Right atrium auricular region (tissue), 2 donors: Measurements from ENCODE around the gene LCE2C. TPM values are rescaled to one million over a fixed set of nuclear protein-coding genes. Genes with fewer than 3 reads are reported as not detected.

Source experiments
- DNase-seq: peaks from one replicate; pipeline ENCODE4 v3.0.0-alpha.2; 2019; ENCODE audit warnings: low spot score
- H3K27ac ChIP-seq, 2 donors: fragments of 200-600 bp; sonication (generic); 1 replicate in 1 of 2; 2 replicates in 1 of 2; pipeline ENCODE4 v1.5.1; 2016 to 2019
- H3K27me3 ChIP-seq, 2 donors: fragments of 200-600 bp; sonication (generic); one replicate each; pipeline versions ENCODE4 v1.5.1 to v1.6.0; 2017 to 2019
- H3K36me3 ChIP-seq: fragments of 200-600 bp; sonication (generic); one replicate; pipeline ENCODE4 v1.5.1; 2016
- H3K4me1 ChIP-seq, 2 donors: fragments of 200-600 bp; sonication (generic); one replicate each; pipeline versions ENCODE4 v1.5.1 to v1.6.0; 2017 to 2019
- H3K4me3 ChIP-seq, 2 donors: fragments of 200-600 bp; sonication (generic); 1 replicate in 1 of 2; 2 replicates in 1 of 2; pipeline ENCODE4 v1.5.1; 2017 to 2019; ENCODE audit warnings: mild to moderate bottlenecking in 1 of 2, moderate library complexity in 1 of 2
- H3K9me3 ChIP-seq, 2 donors: fragments of 200-600 bp; sonication (generic); one replicate each; pipeline ENCODE4 v1.5.1; 2019
- total RNA-seq, 2 donors: library from RNA; depleted of rRNA; stranded (reverse); fragments of >200 nt; gene quantifications; one replicate each; pipeline ENCODE4 v1.1.0, GENCODE V29; 2016
- TF ChIP-seq, protein P1 (sequence below), 2 donors: fragments of 200-600 bp; sonication (generic); IDR thresholded peaks; one replicate each; pipeline ENCODE4 v1.5.1; 2019; ENCODE audit warnings: antibody characterized with exemption in 2 of 2

Gene LCE2C
- total RNA-seq, 2 donors from 2014 or later = not detected

- Histone ChIP-seq H3K4me1 (no peaks in the 10 kb centered on the region), H3K27ac (no peak within 1 kb of the TSS), H3K9me3 (no peaks in the 10 kb centered on the region), H3K27me3 (no peaks in the 10 kb centered on the region), H3K4me3 (no peak within 1 kb of the TSS), H3K36me3 (no peaks in the 10 kb centered on the region)
- TF ChIP-seq, protein P1, sequence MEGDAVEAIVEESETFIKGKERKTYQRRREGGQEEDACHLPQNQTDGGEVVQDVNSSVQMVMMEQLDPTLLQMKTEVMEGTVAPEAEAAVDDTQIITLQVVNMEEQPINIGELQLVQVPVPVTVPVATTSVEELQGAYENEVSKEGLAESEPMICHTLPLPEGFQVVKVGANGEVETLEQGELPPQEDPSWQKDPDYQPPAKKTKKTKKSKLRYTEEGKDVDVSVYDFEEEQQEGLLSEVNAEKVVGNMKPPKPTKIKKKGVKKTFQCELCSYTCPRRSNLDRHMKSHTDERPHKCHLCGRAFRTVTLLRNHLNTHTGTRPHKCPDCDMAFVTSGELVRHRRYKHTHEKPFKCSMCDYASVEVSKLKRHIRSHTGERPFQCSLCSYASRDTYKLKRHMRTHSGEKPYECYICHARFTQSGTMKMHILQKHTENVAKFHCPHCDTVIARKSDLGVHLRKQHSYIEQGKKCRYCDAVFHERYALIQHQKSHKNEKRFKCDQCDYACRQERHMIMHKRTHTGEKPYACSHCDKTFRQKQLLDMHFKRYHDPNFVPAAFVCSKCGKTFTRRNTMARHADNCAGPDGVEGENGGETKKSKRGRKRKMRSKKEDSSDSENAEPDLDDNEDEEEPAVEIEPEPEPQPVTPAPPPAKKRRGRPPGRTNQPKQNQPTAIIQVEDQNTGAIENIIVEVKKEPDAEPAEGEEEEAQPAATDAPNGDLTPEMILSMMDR (IDR thresholded peaks at IDR 0.05) = no peak
- DNase-seq = no peak
Measured at GRCh38 chr1:152697701-152698600, 22.9 kb downstream of the LCE2C start, which contains the start of gene LCE2A. LCE2A (plus strand) TSS chr1:152698345; CDS start chr1:152698902, 557 bp downstream.

DNA sequence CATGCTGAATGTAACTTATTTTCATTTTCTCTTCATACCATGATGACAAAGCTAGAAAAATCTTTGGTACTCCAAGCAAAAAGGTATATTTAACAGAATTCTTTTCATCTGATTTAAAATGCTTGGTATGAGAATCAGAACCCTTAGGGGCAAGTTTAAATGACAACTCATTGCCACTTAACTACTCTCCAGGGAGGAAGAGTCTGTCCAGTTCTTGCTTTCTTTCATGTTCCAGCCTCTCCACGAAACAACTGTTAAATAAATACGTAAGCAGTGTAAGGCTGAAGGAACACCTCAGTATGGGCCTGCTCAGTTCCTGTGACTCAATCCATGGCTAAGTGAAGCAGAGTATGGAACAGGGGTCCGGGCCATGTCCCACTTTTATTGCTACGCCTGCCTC, 24.7 kb downstream of the LCE2C start:
- H3K36me3 ChIP-seq = no peaks in the 10 kb centered on the region
- H3K27me3 ChIP-seq = no peaks in the 10 kb centered on the region
- H3K9me3 ChIP-seq = no peaks in the 10 kb centered on the region
- TF ChIP-seq, protein P1 (IDR thresholded peaks at IDR 0.05) = no peak
- no peaks in the 10 kb centered on the region for H3K4me1 ChIP-seq
- no peak overlapping the region for H3K4me3 ChIP-seq
- H3K27ac ChIP-seq = no peak overlapping the region
- no peak for DNase-seq

DNA sequence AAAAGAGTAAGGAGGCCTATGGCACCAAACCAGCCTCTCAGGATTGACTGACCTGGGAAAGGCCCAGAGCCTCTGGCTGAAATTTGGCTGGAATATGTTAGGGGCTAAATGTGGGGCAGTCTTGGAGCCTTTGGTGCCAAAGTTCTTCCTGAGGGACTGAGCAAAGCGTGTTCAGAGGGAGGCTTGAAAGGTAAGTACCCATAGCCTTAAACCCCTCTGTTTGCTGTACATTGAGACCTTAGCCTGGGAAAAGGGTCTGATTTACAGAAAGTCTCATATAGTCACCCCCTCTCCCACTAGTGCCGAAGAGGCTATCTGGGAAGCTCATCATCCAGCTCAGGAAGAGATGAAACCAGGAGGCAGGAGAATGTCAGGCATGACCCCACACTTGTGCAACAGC, 32.8 kb downstream of the LCE2C start, which contains the start of gene LCE4A:
TSS of gene LCE4A (plus strand) at position 301 of the 400 bp plus-strand sequence. CDS start 916 bp downstream, outside the sequence.
- no peak for DNase-seq
- Histone ChIP-seq H3K27me3 (no peaks in the 10 kb centered on the region), H3K36me3 (no peaks in the 10 kb centered on the region), H3K27ac (no peak within 1 kb of the TSS), H3K4me3 (no peak within 1 kb of the TSS), H3K9me3 (no peaks in the 10 kb centered on the region), H3K4me1 (no peaks in the 10 kb centered on the region)
- TF ChIP-seq, protein P1 (IDR thresholded peaks at IDR 0.05) = no peak

- Histone ChIP-seq H3K36me3 (no peaks in the 10 kb centered on the region), H3K9me3 (peaks cover 0 to 13% of the 10 kb centered on the region in 2 donors), H3K4me3 (no peak overlapping the region), H3K27me3 (no peaks in the 10 kb centered on the region), H3K27ac (no peak overlapping the region), H3K4me1 (no peaks in the 10 kb centered on the region)
- DNase-seq = no peak
- TF ChIP-seq, protein P1 (IDR thresholded peaks at IDR 0.05) = no peak
Measured at GRCh38 chr1:152718238-152718637, 43.2 kb downstream of the LCE2C start.

GRCh38 chr1:152725261-152725660, 50.2 kb downstream of the LCE2C start:
- TF ChIP-seq, protein P1 (IDR thresholded peaks at IDR 0.05) = no peak
- no peaks in the 10 kb centered on the region for H3K36me3 ChIP-seq

More at GRCh38 chr1:152725261-152725660, 50.2 kb downstream of the LCE2C start:
- Histone ChIP-seq H3K4me3 (no peak overlapping the region), H3K4me1 (no peaks in the 10 kb centered on the region), H3K27ac (no peak overlapping the region), H3K27me3 (no peaks in the 10 kb centered on the region), H3K9me3 (no peaks in the 10 kb centered on the region)
- no peak for DNase-seq

Other genes starting within 250 kb of the LCE2C start
- not detected for gene LCE5A, start 164.5 kb upstream of the LCE2C start, total RNA-seq
- gene CRCT1, start 160.8 kb upstream of the LCE2C start, total RNA-seq = not detected
- gene LCE3E, start 108.5 kb upstream of the LCE2C start, total RNA-seq = not detected
- not detected for gene LCE3D, start 94.8 kb upstream of the LCE2C start, total RNA-seq
- gene LCE3C, start 75.0 kb upstream of the LCE2C start, total RNA-seq = not detected
- gene LCE3B, start 61.5 kb upstream of the LCE2C start, total RNA-seq = not detected
- gene LCE3A, start 52.2 kb upstream of the LCE2C start, total RNA-seq = not detected
- not detected for gene LCE2D, start 11.9 kb upstream of the LCE2C start, total RNA-seq
- gene LCE2B, start 10.8 kb downstream of the LCE2C start, total RNA-seq = not detected
- gene LCE2A, start 23.1 kb downstream of the LCE2C start, total RNA-seq = not detected
- gene LCE4A, start 32.9 kb downstream of the LCE2C start, total RNA-seq = not detected
- gene KPRP, start 82.7 kb downstream of the LCE2C start, total RNA-seq = not detected
- gene LCE1F, start 99.9 kb downstream of the LCE2C start, total RNA-seq = not detected
- gene LCE1E, start 111.0 kb downstream of the LCE2C start, total RNA-seq = not detected
- not detected for gene LCE1D, start 121.4 kb downstream of the LCE2C start, total RNA-seq
- gene LCE1C, start 131.4 kb downstream of the LCE2C start, total RNA-seq = not detected
- not detected for gene LCE1B, start 136.7 kb downstream of the LCE2C start, total RNA-seq
- gene LCE1A, start 152.2 kb downstream of the LCE2C start, total RNA-seq = not detected
- not detected for gene LCE6A, start 167.6 kb downstream of the LCE2C start, total RNA-seq
- not detected for gene LCE7A, start 184.7 kb downstream of the LCE2C start, total RNA-seq
- not detected for gene SMCP, start 203.0 kb downstream of the LCE2C start, total RNA-seq
- gene IVL, start 233.3 kb downstream of the LCE2C start, total RNA-seq = not detected